Right cardiac atrium (tissue), 5 donors: ENCODE data around the gene RFTN1. TPM values are rescaled to one million over a fixed set of nuclear protein-coding genes. Genes with fewer than 3 reads are reported as not detected.
A peak's percentile ranks its signal among the peaks of the same experiment; 100 is the strongest.

ENCODE experiments used
- ATAC-seq, 2 donors: fragments of 200-7000 bp; cut with Tn5 transposase; one replicate each; pipeline versions ENCODE4 v1.8.0 to v1.9.1; 2020; ENCODE audit warnings: moderate library complexity in 2 of 2, mild to moderate bottlenecking in 1 of 2
- DNase-seq, 3 donors: peaks; one replicate each; pipeline ENCODE4 v3.0.0-alpha.2; 2020
- H3K27ac ChIP-seq: one replicate; pipeline ENCODE4 v1.5.1; 2013; ENCODE audit warnings: mild to moderate bottlenecking, low read length, control low read depth, moderate library complexity
- H3K27me3 ChIP-seq: one replicate; pipeline ENCODE4 v1.6.1; 2013; ENCODE audit not compliant: control insufficient read depth, insufficient read depth
- H3K4me1 ChIP-seq: one replicate; pipeline ENCODE4 v1.6.1; 2013; ENCODE audit warnings: low read length; ENCODE audit not compliant: control insufficient read depth, insufficient read depth
- H3K4me3 ChIP-seq: one replicate; pipeline ENCODE4 v1.5.1; 2013; ENCODE audit warnings: low read length, control low read depth
- H3K9me3 ChIP-seq: one replicate; pipeline ENCODE4 v1.6.1; 2013; ENCODE audit warnings: low read length; ENCODE audit not compliant: control insufficient read depth
- WGBS: extraction: QIAGEN DNeasy Blood & Tissue Kit; methylation state at CpG from one replicate; pipeline ENCODE4 v1.1.7; 2013; 5-methylcytosine and 5-hydroxymethylcytosine counted together
- intact Hi-C, 4 donors: fragments of 100-400 bp; cut with DNase I; formaldehyde crosslinking; loops; one replicate each; pipeline versions ENCODE4 v1.11.0 to v1.14.0; 2022 to 2023
- polyA plus RNA-seq: library from polyadenylated mRNA; stranded (reverse); fragments of 200-250 nt; gene quantifications from one replicate; pipeline ENCODE4 v1.2.3, GENCODE V29; 2013
- total RNA-seq, 4 donors: library from RNA; stranded (reverse); fragmentation: NEBNext Ultra II Directional; extraction: Animal tissue kit (Norgen Biotek cat#: 25700); gene quantifications; one replicate each; pipeline ENCODE4 v1.2.1, GENCODE V29; 2021
- donor health status: healthy with polysubstance abuse.
- donor health status: DM: no; HTN: yes; CAD: no.
- donor health status: DM: no; HTN: no; CAD: no.
- donor health status: DM: no; HTN: yes; CAD: no; lungs with severe emphysema.
- donor health status: DM: yes; HTN: yes; CAD: no.

RFTN1 gene
- total and polyA plus RNA-seq, 5 donors, result 17.9 to 23.6 (median 21.2) TPM

- H3K4me3 ChIP-seq, result no peak overlapping the region
- no peak for DNase-seq
- no peak overlapping the region for H3K27ac ChIP-seq
- 73% methylated on average over 2 of the region's 2 CpGs for WGBS
- no peak for ATAC-seq
- intact Hi-C loops, result no loop called here
- H3K9me3 ChIP-seq, result no peaks in the 10 kb centered on the region
- no peaks in the 10 kb centered on the region for H3K27me3 ChIP-seq
- peaks cover 5% of the 10 kb centered on the region for H3K4me1 ChIP-seq
These were observed 28.5 kb downstream of the RFTN1 start for GRCh38 chr3:16484984-16485383.

GRCh38 chr3:16484216-16484615 lies 29.3 kb downstream of the RFTN1 start:
- Histone ChIP-seq H3K27ac (no peak overlapping the region), H3K4me3 (no peak overlapping the region), H3K4me1 (peaks cover 5% of the 10 kb centered on the region), H3K9me3 (no peaks in the 10 kb centered on the region), H3K27me3 (no peaks in the 10 kb centered on the region)
- peak in 1 of 3 donors; percentile 63 for DNase-seq
- WGBS, result 48% methylated on average over 6 of the region's 6 CpGs
- ATAC-seq, result no peak
- intact Hi-C loops, result no loop called here

- ATAC-seq (peak; percentile 45 to 47), DNase-seq (peak in 2 of 3 donors; percentile 62 to 66)
- H3K27ac ChIP-seq, result no peak overlapping the region
- WGBS, result 58% methylated on average over 7 of the region's 7 CpGs
- peaks cover 9% of the 10 kb centered on the region for H3K4me1 ChIP-seq
- no peaks in the 10 kb centered on the region for H3K27me3 ChIP-seq
- intact Hi-C loops, result no loop called here
- H3K4me3 ChIP-seq, result no peak overlapping the region
- H3K9me3 ChIP-seq, result no peaks in the 10 kb centered on the region
These were observed 30.5 kb downstream of the RFTN1 start for GRCh38 chr3:16482770-16483531.

DNA sequence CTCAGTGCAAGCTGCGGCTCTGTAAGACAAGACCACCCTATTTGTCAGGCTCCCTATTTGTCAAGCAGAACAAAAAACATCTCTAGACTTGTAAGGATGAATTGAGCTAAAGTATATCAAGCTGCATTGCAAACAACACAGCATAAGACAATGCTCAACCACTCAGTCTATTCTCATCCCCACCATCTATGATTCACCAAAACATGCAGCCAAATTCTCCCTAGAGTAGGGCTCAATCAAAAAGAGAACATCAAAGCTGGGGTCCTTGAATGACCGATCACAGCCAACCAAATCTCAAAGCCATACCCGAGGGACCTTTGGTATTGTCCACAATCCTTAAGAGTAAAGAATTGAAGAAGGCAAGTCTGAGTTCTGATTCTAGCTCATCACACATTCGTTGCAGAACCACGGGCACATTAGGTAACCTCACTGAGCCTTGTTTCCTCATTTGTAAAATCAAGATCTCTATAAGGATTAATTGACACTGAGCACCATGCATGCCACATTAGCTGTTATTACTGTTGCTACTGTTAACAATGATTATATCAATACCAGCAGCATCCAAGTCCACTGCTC lies 31.2 kb downstream of the RFTN1 start:
- WGBS, result 91% methylated on average over 5 of the region's 5 CpGs
- Histone ChIP-seq H3K27ac (no peak overlapping the region), H3K4me3 (no peak overlapping the region), H3K27me3 (no peaks in the 10 kb centered on the region), H3K4me1 (peaks cover 9% of the 10 kb centered on the region), H3K9me3 (no peaks in the 10 kb centered on the region)
- no peak for DNase-seq
- intact Hi-C loops, result no loop called here
- ATAC-seq, result no peak

DNA sequence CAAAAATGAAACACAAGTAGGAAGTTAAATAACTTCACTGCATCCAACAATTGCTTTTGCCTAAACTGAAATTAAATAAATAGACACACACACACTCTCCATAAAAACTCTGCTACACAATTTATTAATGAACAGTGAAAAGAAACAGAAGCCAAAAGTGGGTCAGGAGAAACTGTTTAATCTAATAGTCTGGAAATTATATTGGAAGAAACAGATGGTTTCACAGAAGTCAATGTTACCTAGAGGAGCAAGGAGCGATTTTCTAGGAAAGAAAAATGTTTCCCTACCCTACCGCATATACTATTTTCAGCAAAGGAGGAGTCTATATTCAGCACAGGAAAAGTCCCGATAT lies 32.0 kb downstream of the RFTN1 start:
- intact Hi-C loops, result no loop called here
- DNase-seq (no peak), ATAC-seq (no peak)
- H3K4me3 ChIP-seq, result no peak overlapping the region
- peaks cover 9% of the 10 kb centered on the region for H3K4me1 ChIP-seq
- no peaks in the 10 kb centered on the region for H3K27me3 ChIP-seq
- 28% methylated on average over 3 of the region's 3 CpGs for WGBS
- H3K9me3 ChIP-seq, result no peaks in the 10 kb centered on the region
- H3K27ac ChIP-seq, result no peak overlapping the region

DNA sequence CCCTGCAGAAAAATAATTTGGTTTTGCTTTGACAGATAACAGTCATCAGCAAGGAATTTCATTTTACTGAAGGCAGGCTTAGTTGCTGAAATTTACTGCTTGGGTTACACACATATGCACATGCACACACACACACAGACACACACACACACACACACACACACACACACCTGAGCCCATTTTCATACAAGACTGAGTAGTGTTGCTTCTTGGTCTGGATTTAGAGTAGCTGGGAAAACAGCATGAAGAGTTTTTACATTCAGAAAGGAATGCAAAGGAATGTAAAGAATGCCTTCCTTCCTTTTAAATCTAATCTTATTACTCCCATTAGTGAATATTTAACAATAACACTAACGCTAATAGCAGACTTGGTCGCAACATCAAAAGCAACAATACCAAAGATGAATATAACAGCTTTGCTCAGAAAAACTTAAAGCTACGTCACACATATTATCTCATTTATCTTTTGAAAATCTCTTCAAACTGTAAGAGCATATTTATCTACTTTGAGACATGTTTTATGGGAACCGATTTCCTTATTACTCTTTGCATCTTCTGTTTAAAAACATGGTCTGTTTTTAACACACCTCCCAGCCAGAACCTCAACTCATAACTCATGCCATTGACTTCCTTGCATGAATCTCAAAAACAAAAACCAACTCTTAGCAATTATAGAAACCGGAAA lies 32.5 kb downstream of the RFTN1 start:
- no peak overlapping the region for H3K4me3 ChIP-seq
- H3K27ac ChIP-seq, result no peak overlapping the region
- WGBS, result 45% methylated on average over 5 of the region's 5 CpGs
- peaks cover 9% of the 10 kb centered on the region for H3K4me1 ChIP-seq
- ATAC-seq (no peak), DNase-seq (no peak)
- no peaks in the 10 kb centered on the region for H3K27me3 ChIP-seq
- H3K9me3 ChIP-seq, result no peaks in the 10 kb centered on the region
- intact Hi-C loops, result no loop called here

DNA sequence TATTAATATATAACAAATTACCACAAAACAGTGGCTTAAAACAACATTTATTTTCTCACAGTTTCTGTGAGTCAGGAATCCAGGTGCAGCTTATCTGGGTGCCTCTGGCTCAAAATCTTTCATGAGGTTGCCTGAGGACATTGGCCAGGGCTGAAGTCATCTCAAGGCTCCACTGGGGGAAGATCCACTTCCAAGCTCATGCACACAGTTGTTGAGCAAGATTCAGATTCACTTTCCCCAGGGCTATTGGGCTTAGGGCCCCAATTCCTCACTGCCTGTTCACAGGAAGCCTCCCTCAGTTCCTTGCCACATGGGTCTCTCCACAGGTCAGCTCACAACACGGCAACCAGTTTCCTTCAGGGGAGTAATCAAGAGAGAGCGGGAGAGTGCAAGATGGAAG lies 35.0 kb downstream of the RFTN1 start:
- ATAC-seq, result peak in 1 of 2 donors; percentile 15
- 69% methylated on average over 2 of the region's 2 CpGs for WGBS
- Histone ChIP-seq H3K4me1 (peaks cover 9% of the 10 kb centered on the region), H3K27ac (no peak overlapping the region), H3K9me3 (no peaks in the 10 kb centered on the region), H3K27me3 (no peaks in the 10 kb centered on the region), H3K4me3 (no peak overlapping the region)
- intact Hi-C loops, result no loop called here
- DNase-seq, result no peak

DNA sequence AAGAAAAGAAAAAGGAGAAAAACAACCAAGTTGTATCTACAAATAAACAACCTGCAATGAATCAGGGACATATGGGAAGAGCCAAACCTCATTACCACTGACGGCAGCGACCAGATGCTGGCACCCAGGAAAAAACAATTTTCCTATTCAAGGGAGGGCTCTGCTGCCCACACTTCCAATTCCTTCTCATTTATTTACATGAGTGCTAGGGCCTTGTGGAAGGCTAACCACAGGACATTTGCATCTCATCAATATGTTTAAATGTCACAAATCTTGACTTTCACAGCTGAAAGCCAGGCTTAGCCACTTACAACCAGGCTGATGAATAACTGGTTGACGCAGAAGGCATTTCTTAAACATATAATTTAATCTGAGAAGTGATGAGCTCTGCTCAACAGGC lies 36.0 kb downstream of the RFTN1 start:
- ATAC-seq (no peak), DNase-seq (no peak)
- H3K4me3 ChIP-seq, result no peak overlapping the region
- intact Hi-C loops, result no loop called here
- H3K27ac ChIP-seq, result no peak overlapping the region
- H3K4me1 ChIP-seq, result peaks cover 9% of the 10 kb centered on the region
- WGBS, result 94% methylated on average over 3 of the region's 3 CpGs
- H3K27me3 ChIP-seq, result no peaks in the 10 kb centered on the region
- H3K9me3 ChIP-seq, result no peaks in the 10 kb centered on the region

DNA sequence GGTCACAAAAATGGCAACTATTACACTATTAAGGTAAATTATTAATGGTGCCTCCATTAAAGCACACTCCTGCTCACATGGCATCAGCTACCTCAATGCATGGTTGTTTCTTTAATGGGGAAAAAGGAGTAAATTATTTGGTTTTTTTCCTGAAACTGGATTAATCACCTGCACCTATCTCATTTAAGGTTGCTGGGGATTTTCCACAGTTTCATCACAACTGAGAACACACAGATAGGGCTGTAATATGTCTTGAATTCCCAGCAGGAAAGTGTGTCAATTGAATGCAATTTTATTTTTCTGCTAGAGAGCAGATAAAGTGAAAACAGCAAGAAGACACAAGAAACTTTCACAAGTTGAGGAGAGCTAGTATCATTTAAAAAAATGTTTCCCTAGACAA lies 36.4 kb downstream of the RFTN1 start:
- Histone ChIP-seq H3K27ac (no peak overlapping the region), H3K4me1 (peaks cover 7% of the 10 kb centered on the region), H3K27me3 (no peaks in the 10 kb centered on the region), H3K4me3 (no peak overlapping the region), H3K9me3 (no peaks in the 10 kb centered on the region)
- no peak for DNase-seq
- intact Hi-C loops, result no loop called here
- ATAC-seq, result no peak

- H3K4me3 ChIP-seq, result no peak overlapping the region
- H3K9me3 ChIP-seq, result no peaks in the 10 kb centered on the region
- H3K4me1 ChIP-seq, result peaks cover 3% of the 10 kb centered on the region
- DNase-seq, result no peak
- no peak overlapping the region for H3K27ac ChIP-seq
- no peak for ATAC-seq
- WGBS, result 63% methylated on average over 5 of the region's 5 CpGs
- no peaks in the 10 kb centered on the region for H3K27me3 ChIP-seq
- intact Hi-C loops, result no loop called here
These were observed 36.9 kb downstream of the RFTN1 start for GRCh38 chr3:16476636-16477035.

DNA sequence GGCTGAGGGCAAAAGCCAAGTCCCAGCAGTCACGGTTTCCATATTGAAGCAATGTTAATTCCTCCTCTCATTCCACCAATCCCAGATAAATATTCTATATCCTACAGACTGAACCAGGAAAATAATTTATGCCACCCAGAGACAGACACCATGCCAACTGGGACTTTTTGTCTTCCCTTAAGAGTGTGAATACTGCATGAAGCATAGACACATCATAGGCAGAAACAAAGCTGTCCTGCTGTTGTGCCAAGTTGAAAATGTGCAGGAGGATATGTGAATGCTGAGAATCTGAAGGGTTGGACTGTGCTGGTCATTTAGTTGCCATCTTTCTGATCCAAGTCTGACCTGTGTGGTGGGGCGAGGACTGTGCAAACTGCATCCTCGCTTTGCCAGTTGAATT lies 37.7 kb downstream of the RFTN1 start:
- intact Hi-C loops, result no loop called here
- no peak for DNase-seq
- Histone ChIP-seq H3K27me3 (no peaks in the 10 kb centered on the region), H3K4me3 (no peak overlapping the region), H3K4me1 (peaks cover 3% of the 10 kb centered on the region), H3K9me3 (no peaks in the 10 kb centered on the region), H3K27ac (no peak overlapping the region)
- WGBS, result 98% methylated on average over 3 of the region's 3 CpGs
- no peak for ATAC-seq
